ENCODE data around the gene GORAB.

The GORAB gene

DNA sequence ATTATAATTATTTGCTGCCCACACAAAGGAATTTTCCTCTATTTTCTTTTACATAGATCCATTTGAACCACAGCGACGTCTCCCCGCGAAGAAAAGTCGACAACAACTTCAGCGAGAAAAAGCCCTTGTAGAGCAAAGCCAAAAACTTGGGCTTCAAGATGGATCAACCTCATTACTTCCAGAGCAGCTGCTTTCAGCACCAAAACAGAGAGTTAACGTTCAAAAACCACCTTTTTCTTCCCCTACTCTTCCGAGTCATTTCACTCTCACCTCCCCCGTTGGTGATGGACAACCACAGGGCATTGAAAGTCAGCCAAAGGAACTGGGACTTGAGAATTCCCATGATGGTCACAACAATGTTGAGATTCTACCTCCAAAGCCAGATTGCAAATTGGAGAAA lies 7.2 kb downstream of the GORAB start:
- peak in 2 of 3 donors; percentile 20 to 43 for DNase-seq

DNA sequence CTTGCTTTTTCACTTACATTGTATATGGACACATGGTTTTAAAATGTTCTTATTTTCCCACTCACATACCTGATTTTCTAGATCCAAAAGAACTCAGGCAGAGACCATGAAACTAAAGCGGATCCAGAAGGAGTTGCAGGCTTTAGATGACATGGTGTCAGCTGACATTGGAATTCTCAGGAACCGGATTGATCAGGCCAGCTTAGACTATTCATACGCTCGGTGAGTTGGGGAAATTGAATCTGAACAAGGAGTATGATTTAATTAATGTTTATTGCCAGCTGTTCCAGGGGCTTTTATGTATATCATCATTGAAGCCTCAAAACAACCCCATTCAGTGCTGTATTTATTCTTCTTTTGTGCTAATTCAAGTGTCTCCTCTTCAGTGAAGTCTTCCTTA lies 12.7 kb downstream of the GORAB start:
- no peak for DNase-seq

DNA sequence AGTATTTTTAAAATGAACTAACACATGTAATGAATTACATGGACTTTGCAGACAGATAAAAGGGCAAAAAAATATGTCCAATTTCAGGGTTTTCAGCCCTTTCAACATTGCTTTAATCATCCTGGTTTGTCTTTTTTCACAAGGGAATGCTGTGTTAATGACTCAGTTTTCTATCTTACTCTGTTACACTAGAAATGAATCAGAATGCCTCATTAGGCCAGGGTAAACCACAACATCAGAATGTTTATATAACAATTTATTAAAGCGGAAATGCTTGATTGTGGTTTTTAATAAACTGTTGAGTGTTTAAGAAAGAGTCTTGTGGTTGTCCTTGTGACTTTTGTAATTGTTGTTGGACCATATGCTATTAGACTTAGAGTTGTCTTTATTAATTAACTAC lies 13.5 kb downstream of the GORAB start:
- DNase-seq = peak in 1 of 3 donors; percentile 31

DNA sequence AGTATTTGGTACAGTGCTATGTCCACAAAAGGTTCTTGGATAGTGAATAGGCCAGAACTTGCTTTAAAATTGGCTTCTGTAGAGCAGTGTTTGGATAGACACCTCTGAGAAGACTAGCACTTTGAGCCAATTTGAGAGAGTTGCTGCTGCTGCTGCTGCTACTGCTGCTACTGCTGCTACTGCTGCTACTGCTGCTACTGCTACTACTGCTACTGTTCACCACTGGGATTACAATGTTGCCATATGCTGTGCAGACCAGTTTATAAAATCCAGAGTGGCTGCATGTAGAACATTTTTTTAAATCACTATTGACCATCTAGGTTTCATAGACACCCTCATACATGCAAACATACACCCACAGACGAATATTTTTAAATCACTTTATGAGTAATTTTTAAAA lies 15.3 kb downstream of the GORAB start:
- no peak for DNase-seq

DNA sequence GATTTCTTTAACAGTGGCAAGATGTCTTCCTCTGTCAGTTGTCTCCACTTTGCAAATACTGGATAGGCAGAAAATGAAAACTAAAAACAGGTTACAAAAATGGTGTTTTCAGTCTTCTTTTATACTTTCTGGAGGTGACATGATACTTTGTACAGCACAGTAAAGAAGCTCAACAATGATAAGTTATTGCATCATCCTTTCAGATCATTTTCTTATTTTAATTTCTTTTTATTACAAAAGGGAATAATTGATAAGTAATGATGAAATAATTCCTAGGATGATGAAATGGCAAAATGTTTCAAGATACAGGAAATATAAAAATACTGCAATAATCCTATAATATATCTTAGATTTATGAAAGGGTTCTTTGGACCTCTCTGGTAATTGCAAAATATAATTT lies 16.5 kb downstream of the GORAB start:
- DNase-seq = no peak

DNA sequence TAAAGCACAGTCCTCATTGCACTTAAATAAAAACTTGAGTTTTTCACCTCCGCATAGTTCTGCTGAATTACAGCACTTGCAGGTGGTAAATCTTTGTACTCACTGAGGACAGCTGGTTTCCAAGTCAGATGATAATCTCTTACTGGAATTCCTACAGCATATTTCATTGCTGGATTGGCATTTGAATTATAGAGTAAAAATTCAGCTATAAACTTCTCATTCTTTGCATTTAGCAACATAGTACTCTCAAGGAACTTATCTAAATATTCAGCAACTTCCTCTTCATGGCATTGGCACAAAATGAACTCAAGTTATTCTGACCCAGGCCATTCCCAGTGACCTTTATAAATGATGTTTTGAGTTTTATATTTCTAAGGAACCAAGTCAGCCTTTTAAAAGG lies 23.4 kb downstream of the GORAB start:
- no peak for DNase-seq

DNA sequence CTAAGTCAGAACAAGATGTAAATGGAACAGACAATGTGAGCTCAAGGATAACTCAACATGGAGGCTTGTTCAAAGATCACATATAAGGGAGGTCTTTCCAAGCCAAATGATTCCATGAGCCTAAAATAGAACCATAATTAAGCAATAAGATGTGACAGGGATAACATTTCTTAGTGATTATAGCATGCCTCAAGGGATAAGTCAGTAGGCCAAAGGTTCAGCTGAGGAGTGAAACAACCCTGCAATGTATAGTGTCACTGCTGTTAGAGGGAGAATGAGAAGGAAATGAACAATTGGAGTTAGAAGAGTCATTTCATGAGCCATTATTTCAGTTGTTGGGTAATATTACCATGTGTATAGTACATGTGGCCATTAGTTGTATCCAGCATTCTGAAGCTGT lies 25.0 kb downstream of the GORAB start:
- no peak for DNase-seq

DNA sequence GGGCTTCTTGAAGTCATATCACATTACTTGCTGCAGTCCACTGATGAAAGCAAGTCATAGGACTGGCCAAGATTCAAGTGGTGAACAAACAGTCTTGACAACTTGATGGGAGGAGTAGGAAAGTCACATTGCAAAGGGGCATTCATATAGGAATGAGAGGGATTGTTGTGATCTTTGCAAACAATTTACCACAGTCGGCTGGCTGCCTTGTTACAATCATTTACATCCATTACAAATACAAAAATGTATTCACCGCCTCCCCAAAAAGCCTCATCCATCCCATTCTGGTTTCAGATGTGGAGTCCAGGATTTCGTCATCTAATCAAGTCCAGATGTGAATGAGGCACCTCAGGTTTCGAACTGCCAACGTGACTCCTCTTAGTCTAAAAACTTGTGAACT lies 26.8 kb downstream of the GORAB start:
- DNase-seq = no peak

DNA sequence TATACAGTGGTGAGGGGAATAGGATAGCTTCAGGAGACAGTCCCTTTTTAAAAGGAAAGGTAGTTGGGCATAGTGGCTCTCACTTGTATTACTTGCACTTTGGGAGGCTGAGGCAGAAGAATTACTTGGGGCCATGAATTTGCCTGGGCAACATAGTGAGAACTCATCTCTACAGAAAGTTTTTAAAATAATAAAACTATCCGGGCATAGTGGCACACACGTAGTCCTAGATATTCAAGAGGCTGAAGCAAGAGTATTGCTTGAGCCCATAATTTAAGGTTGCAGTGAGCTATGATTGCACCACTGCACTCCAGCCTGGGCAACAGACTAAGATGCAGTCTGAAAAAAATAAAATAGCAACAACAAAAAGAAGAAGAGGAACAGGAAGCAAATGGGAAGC lies 27.2 kb downstream of the GORAB start:
- DNase-seq = no peak

DNA sequence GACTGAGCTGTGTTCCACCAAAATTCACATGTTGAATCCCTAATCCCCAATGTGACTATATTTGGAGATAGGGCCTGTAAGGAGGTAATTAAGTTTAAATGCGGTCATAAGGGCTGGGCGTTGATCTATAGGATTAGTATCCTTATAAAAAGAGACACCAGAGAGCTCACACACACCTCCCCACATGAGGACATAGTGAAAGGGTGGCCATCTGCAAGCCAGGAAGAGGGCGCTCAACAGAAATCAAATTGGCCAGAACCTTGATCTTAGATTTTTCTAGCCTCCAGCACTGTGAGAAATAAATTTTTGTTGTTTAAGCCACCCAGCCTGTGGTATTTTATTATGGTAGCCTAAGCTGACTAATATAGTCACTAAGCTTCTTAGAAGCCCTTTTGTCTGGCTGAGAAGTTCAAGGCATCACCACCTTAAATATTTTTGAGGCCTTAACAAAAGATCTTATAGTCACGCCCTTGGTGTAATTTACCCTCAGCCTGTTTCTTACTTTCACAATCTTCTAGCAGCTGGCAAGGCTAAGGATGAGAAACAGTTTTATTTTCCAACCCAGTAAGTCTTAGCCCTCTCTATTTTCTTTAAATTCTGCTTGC lies 28.8 kb downstream of the GORAB start:
- no peak for DNase-seq

DNA sequence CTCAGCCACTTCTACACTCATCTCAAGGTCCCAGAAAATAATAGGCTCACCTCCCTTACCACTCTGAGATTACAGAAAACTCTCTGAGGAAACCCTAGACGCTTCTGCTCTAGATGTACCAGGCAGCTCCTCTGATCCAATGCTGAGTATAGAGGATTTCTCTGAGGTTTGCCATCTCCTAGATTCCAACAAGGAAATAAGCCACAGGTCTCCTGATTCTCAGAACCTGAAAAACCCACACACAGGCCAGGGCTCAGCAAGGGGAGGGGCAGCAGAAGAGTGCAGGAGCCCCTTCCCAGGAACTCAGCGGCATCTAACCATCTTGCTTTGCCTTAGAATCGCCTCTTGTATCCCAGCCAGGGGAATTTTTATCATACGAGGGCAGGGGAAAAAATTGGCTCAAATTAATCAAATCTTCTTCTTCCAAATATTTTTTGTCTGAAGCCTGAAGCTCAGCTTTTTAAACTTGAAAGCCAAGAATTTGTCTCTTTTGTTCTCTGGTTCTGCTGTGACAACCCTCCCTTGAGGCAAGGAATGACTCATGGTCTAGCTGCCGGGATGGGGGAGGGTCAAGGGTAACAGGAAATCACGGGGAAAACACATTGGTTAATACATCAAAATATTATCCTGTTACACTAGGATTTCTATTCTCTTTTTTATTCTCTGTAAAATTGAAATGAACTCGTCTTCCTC lies 30.8 kb downstream of the GORAB start:
- DNase-seq = peak; percentile 74 to 79 (median 78)

DNA sequence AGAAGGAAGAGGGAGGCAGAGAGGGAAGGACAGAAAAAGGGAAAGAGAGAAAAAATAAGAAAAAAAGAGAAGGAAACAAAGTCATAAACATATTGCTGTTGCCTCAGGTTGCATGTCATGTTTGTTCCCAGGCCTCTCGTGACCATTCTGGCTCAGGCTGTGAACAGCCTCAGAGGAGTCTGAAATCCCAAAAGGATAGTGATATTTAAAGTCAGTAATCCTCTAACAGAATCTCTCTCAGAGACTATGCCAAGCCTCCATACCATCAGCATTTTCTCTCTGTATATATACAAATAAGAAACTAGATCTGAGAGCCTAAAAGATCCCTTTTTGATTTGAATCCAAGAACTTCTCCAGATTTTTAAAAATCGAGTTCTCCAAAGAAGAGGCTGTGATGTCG lies 35.2 kb downstream of the GORAB start:
- DNase-seq = no peak

DNA sequence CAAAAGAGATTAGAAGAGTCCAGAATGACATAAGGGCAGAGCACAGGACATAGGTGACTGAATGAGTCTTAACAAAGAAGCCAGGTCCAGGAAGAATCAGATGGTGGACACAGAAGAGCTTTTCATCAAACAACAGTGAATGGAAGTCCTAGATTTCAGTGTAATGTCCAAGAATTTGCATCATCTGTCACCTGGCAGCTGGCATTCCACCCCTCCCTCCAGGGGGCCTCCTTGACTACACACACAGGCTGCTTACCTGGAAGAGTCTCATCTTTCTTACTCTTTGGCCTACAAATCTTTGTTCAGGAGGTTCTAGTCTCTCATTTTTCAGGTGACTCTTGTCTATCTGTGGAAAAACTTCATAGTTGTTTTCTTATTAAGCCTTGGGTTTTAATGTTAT lies 36.2 kb downstream of the GORAB start:
- no peak for DNase-seq

DNA sequence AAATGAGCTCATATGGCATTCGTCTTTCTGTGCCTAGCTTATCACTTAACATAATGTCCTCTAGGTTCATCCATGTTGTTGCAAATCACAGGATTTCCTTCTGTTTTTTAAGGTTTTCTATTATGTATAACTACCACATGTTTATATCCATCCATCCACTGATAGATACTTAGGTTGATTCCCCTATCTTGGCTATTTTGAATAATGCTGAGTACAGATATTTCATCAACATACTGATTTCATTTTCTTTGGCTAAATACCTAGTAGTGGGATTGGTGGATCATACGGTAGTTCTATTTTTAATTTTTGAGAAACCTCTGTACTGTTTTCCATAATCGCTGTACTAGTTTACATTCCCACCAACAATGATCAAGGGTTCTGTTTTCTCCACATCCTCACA lies 45.0 kb downstream of the GORAB start:
- DNase-seq = no peak

DNA sequence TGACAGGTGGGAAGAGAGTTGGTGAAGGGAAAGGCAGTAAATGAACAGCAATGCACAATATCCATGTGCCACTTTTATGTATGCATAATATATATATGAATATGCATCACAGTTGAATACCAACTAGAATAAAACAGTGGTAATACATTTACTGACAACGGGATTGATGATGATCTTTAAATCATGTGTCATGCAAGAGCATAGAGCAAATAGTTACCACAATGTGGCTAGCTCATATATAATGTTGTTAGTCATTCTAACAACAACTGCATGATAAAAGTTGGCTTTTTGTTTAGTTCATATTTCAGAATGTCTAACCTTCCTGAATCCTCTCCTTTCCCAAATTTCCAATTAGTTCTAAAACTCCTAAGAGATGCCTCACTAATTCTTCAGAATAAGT lies 46.4 kb downstream of the GORAB start:
- DNase-seq = no peak

DNA sequence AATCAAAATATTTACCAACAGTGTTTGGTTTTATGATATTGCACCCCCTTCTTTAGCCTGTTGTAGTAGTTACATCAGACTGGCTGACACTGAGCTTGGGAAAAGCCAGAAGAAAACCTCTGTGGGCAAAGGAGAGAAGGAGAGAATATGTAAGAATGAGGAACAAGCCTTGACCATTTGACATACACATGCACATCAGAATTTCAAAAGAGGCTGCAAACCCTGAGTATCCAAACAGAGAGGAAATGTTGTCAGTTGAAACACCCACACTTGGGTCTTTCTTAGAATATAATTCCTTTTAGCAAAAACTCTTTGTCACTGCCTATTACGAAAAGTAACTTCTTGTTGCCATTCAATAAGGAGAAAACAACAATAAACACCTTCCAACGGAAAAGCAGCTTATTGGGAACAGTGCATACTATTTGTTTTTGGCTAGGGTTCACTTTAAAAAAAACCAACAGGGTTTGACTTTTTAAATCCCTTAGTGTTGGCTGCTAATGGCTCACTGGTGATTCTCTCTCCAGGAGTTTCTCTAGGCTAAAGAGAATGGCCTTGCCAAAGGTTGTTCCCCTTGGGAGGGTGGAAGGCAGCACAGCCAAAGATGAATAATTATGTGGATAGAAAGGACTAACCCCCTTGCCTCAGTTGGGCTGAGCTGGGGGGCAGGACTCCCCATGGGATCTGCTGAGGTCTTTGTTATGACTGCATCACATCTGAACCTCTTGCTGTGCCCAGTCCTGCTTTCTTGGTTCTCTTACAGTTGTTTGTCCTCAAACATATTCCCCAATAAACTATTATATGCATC lies 48.9 kb downstream of the GORAB start:
- peak; percentile 60 to 86 (median 80) for DNase-seq

DNA sequence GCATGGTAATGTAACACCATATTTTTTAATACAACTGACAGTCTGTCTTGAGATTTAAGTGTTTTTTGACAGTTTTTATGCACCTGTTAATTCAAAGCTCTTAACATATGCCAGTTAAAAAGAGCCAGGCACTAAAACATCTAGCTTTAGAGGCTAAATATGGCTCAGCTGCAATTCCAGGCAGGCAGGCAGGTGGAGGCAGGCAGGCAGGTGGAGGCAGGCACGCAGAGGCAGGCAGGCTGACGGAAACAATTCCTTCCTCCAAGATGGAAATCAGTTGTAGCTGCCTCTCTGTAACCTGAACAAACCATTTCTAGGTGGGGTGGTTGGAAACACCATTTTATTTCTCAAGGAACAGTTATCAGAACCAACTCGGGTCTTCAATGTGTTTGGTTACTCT lies 51.2 kb downstream of the GORAB start:
- DNase-seq = no peak

DNA sequence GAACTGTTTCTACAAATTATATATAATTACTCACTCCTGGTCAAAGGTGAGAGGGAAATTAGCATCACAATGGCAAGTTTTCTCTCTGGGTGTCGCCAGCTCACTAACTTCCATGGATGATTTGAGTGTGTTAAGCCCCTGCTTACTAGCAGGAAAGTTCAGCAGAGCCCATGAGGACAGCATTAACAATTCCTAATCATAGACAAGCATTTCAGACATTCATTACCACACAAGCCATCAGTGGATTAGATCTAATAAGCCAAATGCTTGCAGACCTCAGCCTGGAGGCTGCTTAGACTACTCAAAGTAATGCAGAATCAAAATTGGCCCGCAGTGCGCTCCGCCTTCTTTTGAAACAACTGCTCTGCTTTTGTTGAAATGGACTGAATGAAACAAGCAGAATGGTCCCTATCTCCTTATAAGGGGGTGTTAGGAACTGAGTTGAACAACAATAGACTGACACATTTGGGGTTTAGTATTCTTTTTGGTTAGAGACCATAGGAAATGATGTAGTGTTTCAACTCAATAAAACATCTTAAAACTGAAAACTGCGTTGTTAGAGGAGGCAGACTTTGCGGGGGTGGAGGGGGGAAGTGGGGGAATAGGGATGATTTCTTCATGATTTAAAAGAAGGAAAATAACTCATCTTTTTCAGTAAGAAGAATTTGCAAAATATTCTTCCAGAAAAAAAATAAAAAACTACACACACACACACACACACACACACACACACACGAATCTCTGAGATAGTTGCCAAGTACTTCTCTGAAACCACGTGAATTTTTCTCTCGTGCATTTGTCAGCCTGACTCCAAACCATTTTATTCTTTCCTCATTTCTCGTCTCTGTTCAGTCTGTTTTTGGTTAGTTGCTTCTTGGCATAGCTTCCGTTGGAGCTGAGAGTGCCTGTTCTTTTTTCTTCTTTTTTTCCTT lies 54.6 kb downstream of the GORAB start:
- DNase-seq = peak; percentile 26 to 52 (median 30)

DNA sequence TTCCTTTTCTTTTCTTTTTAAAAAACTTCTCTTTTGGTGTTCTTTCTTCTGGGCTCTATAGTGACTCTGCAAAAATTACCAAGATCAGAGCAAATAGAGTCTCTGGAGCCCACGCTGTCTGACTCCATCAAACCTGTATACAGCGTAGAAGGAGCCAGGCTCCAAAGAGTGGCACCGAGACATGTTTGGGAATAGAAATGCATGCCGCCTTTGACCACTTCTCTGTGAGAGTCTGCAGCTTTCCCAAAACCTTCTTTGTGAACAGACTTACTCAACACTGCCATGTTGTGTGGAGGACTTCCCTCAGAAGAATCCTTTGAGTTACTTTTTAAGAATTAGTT lies 55.3 kb downstream of the GORAB start:
- no peak for DNase-seq

DNA sequence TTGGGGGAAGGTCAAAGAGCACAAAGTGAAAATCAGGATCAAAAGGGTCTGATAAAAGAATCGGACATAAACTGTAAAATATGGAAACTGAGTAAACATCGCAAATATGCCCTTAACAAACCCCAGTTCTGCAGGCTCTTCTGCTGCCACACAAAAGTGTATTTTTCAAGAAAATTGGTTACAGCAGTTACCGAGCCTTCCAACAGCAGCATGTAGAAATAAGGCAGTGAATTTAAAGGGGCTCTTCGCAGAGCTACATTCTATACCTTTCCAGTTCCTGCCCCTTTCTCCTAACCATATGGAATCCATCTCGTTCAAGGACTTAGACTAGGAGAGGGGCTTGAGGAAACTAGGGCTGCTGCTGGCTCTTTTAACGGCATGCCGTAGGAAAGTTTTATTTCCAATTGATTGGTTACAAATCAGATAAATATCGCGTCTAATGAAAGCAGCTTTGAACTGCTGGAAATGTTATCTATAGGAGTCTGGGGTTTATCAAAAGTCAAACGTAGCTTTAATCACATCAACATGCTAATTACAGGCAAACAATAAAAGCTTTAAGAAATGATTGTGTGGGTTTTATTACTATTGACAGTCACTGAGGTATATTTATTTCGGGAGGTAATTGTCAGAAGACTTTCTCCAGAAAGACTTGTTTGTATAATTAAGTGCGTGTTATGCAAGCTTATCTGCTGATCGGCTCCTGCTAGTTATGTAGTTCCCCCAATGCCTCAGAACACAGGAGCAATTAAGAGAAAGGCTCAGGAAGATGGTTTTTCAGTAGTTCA lies 59.1 kb downstream of the GORAB start:
- no peak for DNase-seq

DNA sequence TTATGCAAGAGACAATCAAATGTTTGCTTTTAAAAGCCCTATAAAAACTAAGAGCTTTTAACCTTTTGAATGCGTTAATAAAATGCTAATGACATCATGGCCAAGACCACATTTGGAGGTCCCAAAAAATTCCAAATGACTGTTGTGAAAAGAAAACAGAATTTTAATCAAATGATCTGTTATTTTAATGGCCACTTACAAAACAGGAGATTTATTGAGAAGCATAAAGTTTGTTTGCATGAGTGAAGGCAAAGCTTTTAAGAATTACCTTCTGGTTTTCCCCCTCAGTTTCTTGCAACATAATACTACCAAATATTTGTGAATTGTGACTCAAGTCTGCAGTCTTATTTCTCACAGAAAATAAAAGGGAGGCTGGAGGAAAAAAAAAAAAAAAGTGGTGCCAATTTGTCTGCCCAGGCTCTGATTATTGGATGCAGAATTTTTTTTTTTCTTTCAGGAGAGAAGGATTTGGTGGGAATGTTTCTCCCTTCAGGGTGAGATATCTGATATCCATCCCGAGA lies 60.7 kb downstream of the GORAB start:
- DNase-seq = no peak

Data from suppressor macrophage treated with lipopolysaccharide for 1 hour (primary cell).